ENCODE data around the gene DOCK6.
"Not testable (repeated sequence)": the region's sequence is repeated elsewhere in the genome, so short reads cannot be mapped to it uniquely, and the experiment has no call there.

Gene DOCK6

GRCh38 chr19:11196406-11197287 is 65.7 kb downstream of the DOCK6 start:
- DNase-seq = peak; percentile 47

- no peak for DNase-seq
Observed at GRCh38 chr19:11195681-11196080, 66.6 kb downstream of the DOCK6 start.

GRCh38 chr19:11194656-11195558 is 67.4 kb downstream of the DOCK6 start:
- DNase-seq = peak; percentile 27

- no peak for DNase-seq
Observed at GRCh38 chr19:11194173-11194572, 68.2 kb downstream of the DOCK6 start.

GRCh38 chr19:11192957-11193939 is 69.1 kb downstream of the DOCK6 start:
- DNase-seq = no peak

GRCh38 chr19:11191934-11192333 is 70.4 kb downstream of the DOCK6 start:
- no peak for DNase-seq

GRCh38 chr19:11191273-11191755 is 71.0 kb downstream of the DOCK6 start:
- DNase-seq = peak; percentile 77

GRCh38 chr19:11190501-11190900 is 71.8 kb downstream of the DOCK6 start:
- DNase-seq = no peak

- no peak for DNase-seq
Observed at GRCh38 chr19:11187441-11187840, 74.9 kb downstream of the DOCK6 start.

GRCh38 chr19:11182994-11183393 is 79.3 kb downstream of the DOCK6 start:
- no peak for DNase-seq

- no peak for DNase-seq
Observed at GRCh38 chr19:11181488-11181887, 80.8 kb downstream of the DOCK6 start.

GRCh38 chr19:11180975-11181374 is 81.3 kb downstream of the DOCK6 start:
- DNase-seq = not testable (repeated sequence)

GRCh38 chr19:11180346-11180745 is 82.0 kb downstream of the DOCK6 start:
- DNase-seq = no peak

GRCh38 chr19:11179716-11180297 is 82.5 kb downstream of the DOCK6 start:
- no peak for DNase-seq

GRCh38 chr19:11179145-11179465 is 83.2 kb downstream of the DOCK6 start:
- not testable (repeated sequence) for DNase-seq

- no peak for DNase-seq
Observed at GRCh38 chr19:11177592-11177991, 84.7 kb downstream of the DOCK6 start.

GRCh38 chr19:11176466-11177193 is 85.7 kb downstream of the DOCK6 start:
- DNase-seq = no peak

- no peak for DNase-seq
Observed at GRCh38 chr19:11175920-11176319, 86.4 kb downstream of the DOCK6 start.

- no peak for DNase-seq
Observed at GRCh38 chr19:11174336-11174735, 88.0 kb downstream of the DOCK6 start.

- no peak for DNase-seq
Observed at GRCh38 chr19:11173516-11174155, 88.7 kb downstream of the DOCK6 start.

GRCh38 chr19:11172576-11172975 is 89.7 kb downstream of the DOCK6 start:
- no peak for DNase-seq

Measured in fibroblast of skin of scalp (primary cell).